OCI-LY1 (cell line): ENCODE measurements around the gene MYLK4.

Source experiments
- CTCF ChIP-seq: fragments of 200-600 bp; sonication (generic), shearing (Covaris generic); IDR thresholded peaks from 2 replicates; pipeline ENCODE4 v1.5.1; 2017; ENCODE audit warnings: mild to moderate bottlenecking, antibody characterized with exemption, low read length, moderate library complexity, mixed read lengths
- EZH2 ChIP-seq: fragments of 200-600 bp; sonication (generic), shearing (Covaris generic); IDR thresholded peaks from 2 replicates; pipeline ENCODE4 v1.8.0; 2017; ENCODE audit warnings: borderline replicate concordance, mixed run types, mild to moderate bottlenecking, antibody characterized with exemption, low read length, moderate library complexity, mixed read lengths

GRCh38 chr6:2680264-2680922 lies 70.3 kb downstream of the MYLK4 start:
- TF ChIP-seq CTCF, result no peak
- TF ChIP-seq EZH2, result no peak
